HCT116 (cell line): Measurements from ENCODE around the gene ZSWIM5. TPM values are rescaled to one million over a fixed set of nuclear protein-coding genes. Genes with fewer than 3 reads are reported as not detected.
"Not testable (repeated sequence)": the region's sequence is repeated elsewhere in the genome, so short reads cannot be mapped to it uniquely, and the experiment has no call there.

Experiments
- ATAC-seq: fragments of 200-7000 bp; cut with Tn5 transposase; 2 replicates; pipeline ENCODE4 v1.9.1; 2020; ENCODE audit warnings: mild to moderate bottlenecking, moderate library complexity
- BruUV-seq: library from RNA; stranded (reverse); fragments of 400-500 nt; replicated peaks from 2 replicates; lab custom pipeline; 2021; lab: Mats Ljungman, UMichigan
- CTCF ChIA-PET: fragments of 300-600 bp; sonication (Branson Sonifier 250); formaldehyde crosslinking; loops from one replicate; lab custom pipeline; 2021; ENCODE audit warnings: antibody characterized with exemption; lab: Charles Lee
- POLR2A ChIA-PET: fragments of 300-600, 350-600 bp; sonication (Branson Sonifier 250); formaldehyde crosslinking; loops from one replicate; lab custom pipeline; 2021; ENCODE audit warnings: antibody characterized with exemption; lab: Charles Lee
- RAD21 ChIA-PET, 2 experiments: fragments of 300-600 bp; sonication (Branson Sonifier 250); formaldehyde crosslinking; loops; one replicate each; lab custom pipeline; 2023; ENCODE audit warnings: low total read pairs in 2 of 2; ENCODE audit not compliant: uncharacterized antibody in 2 of 2, unreplicated experiment in 2 of 2, low non-redundant PET in 1 of 2; lab: Charles Lee
- DNase-seq: peaks from one replicate; pipeline ENCODE4 v3.0.0-alpha.2; 2010; ENCODE audit warnings: low read depth, low spot score
- H2AFZ ChIP-seq: fragments of 200-600 bp; shearing (Covaris generic), sonication (generic); 2 replicates; pipeline ENCODE4 v1.6.1; 2017; ENCODE audit warnings: low read depth, mixed run types, mixed read lengths, antibody characterized with exemption, low read length; ENCODE audit not compliant: poor library complexity, severe bottlenecking
- H3K27ac ChIP-seq: 2 replicates; pipeline ENCODE4 v1.5.1; 2012; ENCODE audit warnings: low read depth, low read length
- H3K27me3 ChIP-seq: fragments of 200-600 bp; sonication (generic); 2 replicates; pipeline ENCODE4 v1.6.1; 2016; ENCODE audit warnings: mixed run types, low read length, mixed read lengths; ENCODE audit not compliant: insufficient read depth
- H3K36me3 ChIP-seq, 2 experiments: fragments of 200-500 bp in 1 of 2; fragments of 200-600 bp in 1 of 2; sonication (Bioruptor generic) in 1 of 2; sonication (generic) in 1 of 2; 2 replicates each; pipeline versions ENCODE4 v1.5.1 to v1.6.1; 2014 to 2016; ENCODE audit warnings: low read length in 2 of 2, inconsistent platforms in 1 of 2, mixed read lengths in 1 of 2, mixed run types in 1 of 2; ENCODE audit not compliant: insufficient read depth in 2 of 2, control insufficient read depth in 1 of 2
- H3K4me1 ChIP-seq, 2 experiments: fragments of 200-600 bp in 1 of 2; sonication (generic) in 1 of 2; 2 replicates each; pipeline versions ENCODE4 v1.5.1 to v1.6.1; 2012 to 2017; ENCODE audit warnings: low read length in 2 of 2, inconsistent platforms in 1 of 2, mild to moderate bottlenecking in 1 of 2, mixed read lengths in 1 of 2, mixed run types in 1 of 2, moderate library complexity in 1 of 2; ENCODE audit not compliant: insufficient read depth in 2 of 2, control insufficient read depth in 1 of 2
- H3K4me2 ChIP-seq: fragments of 200-600 bp; sonication (generic); 2 replicates; pipeline ENCODE4 v1.6.1; 2017; ENCODE audit warnings: mixed run types, low read length, mixed read lengths
- H3K4me3 ChIP-seq, 2 experiments: fragments of 200-600 bp in 1 of 2; sonication (generic) in 1 of 2; replicated peaks in 1 of 2; 2 replicates each; pipeline ENCODE4 v1.5.1; 2011 to 2016; ENCODE audit warnings: low read length in 2 of 2, control low read depth in 1 of 2, low read depth in 1 of 2, mild to moderate bottlenecking in 1 of 2, mixed read lengths in 1 of 2, mixed run types in 1 of 2
- H3K79me2 ChIP-seq: fragments of 200-600 bp; sonication (generic); 2 replicates; pipeline ENCODE4 v1.6.1; 2017; ENCODE audit warnings: mild to moderate bottlenecking, mixed run types, low read length, moderate library complexity, mixed read lengths; ENCODE audit not compliant: insufficient read depth
- H3K9ac ChIP-seq: fragments of 200-600 bp; sonication (generic); 2 replicates; pipeline ENCODE4 v1.6.1; 2016; ENCODE audit warnings: low read length, mixed read lengths
- H3K9me2 ChIP-seq: fragments of 200-600 bp; sonication (generic), shearing (Covaris generic); 2 replicates; pipeline ENCODE4 v1.6.1; 2017; ENCODE audit warnings: mixed run types, mild to moderate bottlenecking, moderate library complexity; ENCODE audit not compliant: insufficient read depth
- H3K9me3 ChIP-seq, 2 experiments: fragments of 200-500 bp in 1 of 2; fragments of 200-600 bp in 1 of 2; sonication (Bioruptor generic) in 1 of 2; sonication (generic) in 1 of 2; 2 replicates each; pipeline ENCODE4 v1.6.1; 2014 to 2017; ENCODE audit warnings: low read length in 2 of 2, mixed read lengths in 2 of 2, inconsistent platforms in 1 of 2, low read depth in 1 of 2, mild to moderate bottlenecking in 1 of 2, mixed run types in 1 of 2, moderate library complexity in 1 of 2; ENCODE audit not compliant: control insufficient read depth in 1 of 2, insufficient read depth in 1 of 2
- H4K20me1 ChIP-seq: fragments of 200-600 bp; sonication (generic), shearing (Covaris generic); 2 replicates; pipeline ENCODE4 v1.6.1; 2017; ENCODE audit warnings: mixed run types, mild to moderate bottlenecking, moderate library complexity; ENCODE audit not compliant: insufficient read depth
- CBX3 ChIP-seq: IDR thresholded peaks from 2 replicates; pipeline ENCODE4 v1.6.1; 2012; ENCODE audit warnings: low read depth
- CTCF ChIP-seq, 3 experiments: fragments of 200-600 bp in 1 of 3; sonication (generic) in 1 of 3; IDR thresholded peaks in 2 of 3; conservative IDR thresholded peaks in 1 of 3; 2 replicates each; pipeline ENCODE4 v1.5.1; 2012 to 2017; ENCODE audit warnings: low read depth in 2 of 3, low read length in 2 of 3, antibody characterized with exemption in 1 of 3, borderline replicate concordance in 1 of 3, control low read depth in 1 of 3, mild to moderate bottlenecking in 1 of 3, mixed read lengths in 1 of 3, mixed run types in 1 of 3, moderate library complexity in 1 of 3; ENCODE audit not compliant: insufficient read depth in 1 of 3
- EGR1 ChIP-seq: IDR thresholded peaks from 2 replicates; pipeline ENCODE4 v1.6.1; 2012; ENCODE audit warnings: low read depth
- EZH2 ChIP-seq: fragments of 200-600 bp; sonication (generic); IDR thresholded peaks from 2 replicates; pipeline ENCODE4 v1.6.1; 2017; ENCODE audit warnings: antibody characterized with exemption, mixed run types
- FOSL1 ChIP-seq: IDR thresholded peaks from 2 replicates; pipeline ENCODE4 v1.6.1; 2012; ENCODE audit warnings: low read depth
- JUND ChIP-seq: IDR thresholded peaks from 2 replicates; pipeline ENCODE4 v1.6.1; 2012
- RAD21 ChIP-seq: IDR thresholded peaks from 2 replicates; pipeline ENCODE4 v1.6.1; 2012; ENCODE audit warnings: low read depth, mild to moderate bottlenecking
- SIN3A ChIP-seq: IDR thresholded peaks from 2 replicates; pipeline ENCODE4 v1.6.1; 2012; ENCODE audit warnings: low read depth
- TCF7L2 ChIP-seq: IDR thresholded peaks from 2 replicates; pipeline ENCODE4 v1.7.0; 2011; ENCODE audit warnings: borderline replicate concordance, inconsistent platforms; ENCODE audit not compliant: insufficient read depth, insufficient read length; ENCODE audit errors: extremely low read depth
- YY1 ChIP-seq: IDR thresholded peaks from 2 replicates; pipeline ENCODE4 v1.6.1; 2011; ENCODE audit warnings: low read length, low read depth, moderate library complexity, mild to moderate bottlenecking; ENCODE audit not compliant: insufficient replicate concordance; ENCODE audit errors: extremely low read depth
- ZFX ChIP-seq: fragments of 450-650 bp; IDR thresholded peaks from 2 replicates; pipeline ENCODE4 v1.6.1; 2017
- ZNF274 ChIP-seq: fragments of 200-500 bp; sonication (Bioruptor generic); IDR thresholded peaks from 2 replicates; pipeline ENCODE4 v1.6.1; 2014; ENCODE audit warnings: mild to moderate bottlenecking, low read depth, low read length, inconsistent platforms
- intact Hi-C: fragments of 100-400 bp; cut with micrococcal nuclease; formaldehyde crosslinking; loops from 2 replicates; pipeline ENCODE4 v1.10.0; 2022
- total RNA-seq: library from RNA; stranded (reverse); gene quantifications from one replicate; pipeline ENCODE4 v1.2.1, GENCODE V29; 2021; ENCODE audit not compliant: unreplicated experiment
- TF ChIP-seq, protein P1 (sequence below): IDR thresholded peaks from 2 replicates; pipeline ENCODE4 v1.6.1; 2012

The ZSWIM5 gene
- total RNA-seq, 1 experiment from 2014 or later: 1.1 TPM

- CTCF ChIA-PET: no interaction called here
Observed at GRCh38 chr1:45254490-45254889, 48.1 kb upstream of the ZSWIM5 start.

GRCh38 chr1:45250544-45250943 is 44.1 kb upstream of the ZSWIM5 start:
- ATAC-seq (no peak), DNase-seq (no peak)
- TF ChIP-seq YY1 (no peak), RAD21 (no peak), TCF7L2 (no peak), SIN3A (no peak), FOSL1 (no peak), JUND (no peak), CTCF (IDR thresholded peaks at IDR 0.05 in 2 of 3, conservative IDR thresholded peaks at IDR 0.05 in 1 of 3; ENCODE audit: borderline replicate concordance in 1 of 3, insufficient read depth in 1 of 3, low read depth in 2 of 3, low read length in 2 of 3) (no peak), ZNF274 (no peak), EZH2 (no peak), CBX3 (no peak), ZFX (no peak)
- TF ChIP-seq, protein P1, sequence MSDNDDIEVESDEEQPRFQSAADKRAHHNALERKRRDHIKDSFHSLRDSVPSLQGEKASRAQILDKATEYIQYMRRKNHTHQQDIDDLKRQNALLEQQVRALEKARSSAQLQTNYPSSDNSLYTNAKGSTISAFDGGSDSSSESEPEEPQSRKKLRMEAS: no peak
- Histone ChIP-seq H3K79me2 (no peaks in the 10 kb centered on the region), H2AFZ (no peak overlapping the region), H3K4me1 (peaks cover 0 to 5% of the 10 kb centered on the region in 2 experiments; a peak in 1 of 4 replicates), H3K4me2 (no peak overlapping the region), H3K4me3 (no peak overlapping the region), H3K9me3 (no peaks in the 10 kb centered on the region), H3K36me3 (no peaks in the 10 kb centered on the region), H3K9ac (no peak overlapping the region), H3K9me2 (no peaks in the 10 kb centered on the region), H4K20me1 (no peaks in the 10 kb centered on the region), H3K27ac (no peak overlapping the region), H3K27me3 (no peaks in the 10 kb centered on the region)
- intact Hi-C loops: no loop called here
- BruUV-seq: no TSS peak
- RAD21 ChIA-PET: no interaction called here
- CTCF ChIA-PET: no interaction called here
- POLR2A ChIA-PET: no interaction called here

More at GRCh38 chr1:45254490-45254889, 48.1 kb upstream of the ZSWIM5 start:
- no TSS peak for BruUV-seq
- Histone ChIP-seq H4K20me1 (no peaks in the 10 kb centered on the region), H2AFZ (no peak overlapping the region), H3K27ac (no peak overlapping the region), H3K27me3 (no peaks in the 10 kb centered on the region), H3K4me1 (no peaks in the 10 kb centered on the region), H3K79me2 (no peaks in the 10 kb centered on the region), H3K36me3 (no peaks in the 10 kb centered on the region), H3K9ac (no peak overlapping the region), H3K9me2 (no peaks in the 10 kb centered on the region), H3K9me3 (peaks cover 10 to 16% of the 10 kb centered on the region in 2 experiments; a peak in 2 of 4 replicates), H3K4me2 (no peak overlapping the region), H3K4me3 (no peak overlapping the region)
- RAD21 ChIA-PET: no interaction called here
- intact Hi-C loops: no loop called here
- TF ChIP-seq EZH2: no peak
- no peak for TF ChIP-seq JUND
- TF ChIP-seq CBX3: no peak
- no peak for TF ChIP-seq EGR1
- DNase-seq (no peak), ATAC-seq (no peak)
- POLR2A ChIA-PET: no interaction called here

- H3K4me3 ChIP-seq, ATAC-seq, H3K27me3 ChIP-seq, H2AFZ ChIP-seq, RAD21 ChIA-PET, BruUV-seq, CTCF ChIA-PET, H3K79me2 ChIP-seq, H3K9ac ChIP-seq, H3K9me2 ChIP-seq, H4K20me1 ChIP-seq, POLR2A ChIA-PET, intact Hi-C loops, H3K4me2 ChIP-seq, H3K27ac ChIP-seq, H3K9me3 ChIP-seq, H3K36me3 ChIP-seq, DNase-seq, H3K4me1 ChIP-seq: not testable (repeated sequence)
Observed at GRCh38 chr1:45248004-45248403, 41.6 kb upstream of the ZSWIM5 start.
